DMS53 treated with DMSO at 0.1 percent for 48 hours (cell line): ENCODE results near the gene SEL1L2.
A peak's percentile ranks its signal among the peaks of the same experiment; 100 is the strongest.

Experiments
- DNase-seq: peaks from one replicate; lab custom pipeline; 2025; ENCODE audit not compliant: unreplicated experiment; lab: John Stamatoyannopoulos, UW

Gene SEL1L2

GRCh38 chr20:13865791-13866351 is 124.5 kb downstream of the SEL1L2 start:
- no peak for DNase-seq

DNA sequence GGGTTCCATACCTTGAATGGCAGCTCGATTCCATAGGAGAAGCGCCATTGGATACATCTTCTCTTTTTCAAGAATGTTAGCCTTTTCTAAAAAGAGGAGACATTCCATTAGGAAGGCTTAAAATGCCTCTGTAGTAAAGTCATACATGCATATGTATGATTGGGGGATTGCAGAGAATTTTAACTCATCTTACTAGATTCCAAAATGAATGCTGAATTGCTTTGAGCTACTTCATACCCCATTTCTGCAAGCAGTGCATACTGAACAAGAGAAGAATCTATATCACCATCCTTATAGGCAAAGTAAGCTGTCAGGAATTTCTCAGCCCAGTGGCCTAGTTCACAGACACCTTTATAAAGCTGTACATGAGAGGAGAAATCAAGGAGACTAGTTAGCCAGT is 125.3 kb downstream of the SEL1L2 start:
- no peak for DNase-seq

DNA sequence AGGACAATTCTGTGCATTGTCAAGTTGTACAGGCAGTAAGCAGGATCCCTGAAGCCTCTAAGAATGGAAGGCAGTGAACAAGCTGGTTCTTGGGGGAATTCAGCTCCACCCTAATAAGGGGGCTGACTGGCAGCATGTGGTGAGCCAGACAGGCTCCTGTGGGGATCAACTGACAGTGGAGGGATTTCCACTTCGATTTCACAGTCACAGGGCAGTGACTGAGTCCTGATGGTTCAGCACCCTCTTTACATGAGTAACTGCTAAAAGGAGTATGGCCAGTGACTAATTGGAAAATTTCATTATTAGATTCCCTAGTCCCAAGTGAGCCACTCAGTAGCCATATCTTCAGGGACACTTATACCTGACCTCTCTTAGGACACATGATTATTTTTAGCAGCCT is 127.2 kb downstream of the SEL1L2 start:
- no peak for DNase-seq

DNA sequence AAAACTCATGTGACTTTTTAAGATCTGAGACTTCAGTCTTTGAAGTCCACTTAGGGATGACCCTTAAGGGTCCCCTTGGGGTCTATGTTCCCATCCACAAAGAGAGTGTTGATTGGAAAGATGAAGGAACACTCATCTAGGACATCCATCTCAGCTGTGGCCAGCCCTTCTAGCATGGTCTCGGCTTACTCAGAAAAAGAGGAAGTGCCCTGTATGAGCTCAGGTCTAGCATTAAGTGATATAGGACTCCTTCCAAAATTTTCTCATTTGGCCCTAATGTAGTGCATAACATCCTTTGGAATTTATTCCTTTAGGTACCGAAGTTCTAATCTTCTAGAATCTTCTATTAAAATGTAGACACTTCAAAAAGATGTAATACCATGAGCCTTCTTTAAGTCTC is 128.2 kb downstream of the SEL1L2 start:
- no peak for DNase-seq

DNA sequence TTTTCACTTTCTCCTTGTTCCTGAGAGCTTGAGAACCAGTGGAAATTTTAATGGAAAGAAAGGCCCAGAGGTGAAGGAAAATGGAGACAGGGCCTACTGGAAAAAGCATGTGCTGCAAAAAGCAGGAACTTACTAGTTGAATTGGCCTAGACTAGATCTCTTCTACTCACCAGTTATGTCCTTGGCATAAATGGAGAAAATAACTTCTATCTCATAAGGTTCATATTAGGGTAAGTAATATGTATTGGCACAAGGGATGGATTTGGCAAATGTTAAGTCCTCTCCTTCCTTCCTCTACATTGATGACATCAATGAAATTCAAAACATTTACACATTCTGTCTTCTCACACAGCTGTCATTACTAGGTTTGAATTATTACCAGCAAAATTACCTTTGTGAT is 131.5 kb downstream of the SEL1L2 start:
- no peak for DNase-seq

DNA sequence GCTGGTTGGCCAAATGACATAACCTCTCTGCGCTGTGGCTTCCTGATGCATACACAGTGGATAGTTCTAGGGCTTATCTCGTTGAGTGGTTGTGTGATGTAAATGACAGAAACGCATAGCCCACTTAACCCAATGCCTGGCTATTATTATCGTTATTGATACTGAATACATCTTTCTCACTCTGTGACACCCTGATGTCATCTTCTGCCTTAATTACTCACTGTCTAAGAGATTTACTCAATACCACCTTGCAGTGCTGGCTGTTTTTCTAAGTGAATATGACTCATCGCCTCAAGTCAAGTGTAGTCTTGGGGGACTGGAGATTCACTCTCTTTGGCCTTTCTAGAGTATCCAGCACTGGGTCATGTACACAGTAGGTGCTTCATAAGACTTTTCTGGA is 132.0 kb downstream of the SEL1L2 start:
- DNase-seq: no peak

- no peak for DNase-seq
Measured at GRCh38 chr20:13857961-13858360, 132.5 kb downstream of the SEL1L2 start.

GRCh38 chr20:13857304-13857703 is 133.1 kb downstream of the SEL1L2 start:
- no peak for DNase-seq

DNA sequence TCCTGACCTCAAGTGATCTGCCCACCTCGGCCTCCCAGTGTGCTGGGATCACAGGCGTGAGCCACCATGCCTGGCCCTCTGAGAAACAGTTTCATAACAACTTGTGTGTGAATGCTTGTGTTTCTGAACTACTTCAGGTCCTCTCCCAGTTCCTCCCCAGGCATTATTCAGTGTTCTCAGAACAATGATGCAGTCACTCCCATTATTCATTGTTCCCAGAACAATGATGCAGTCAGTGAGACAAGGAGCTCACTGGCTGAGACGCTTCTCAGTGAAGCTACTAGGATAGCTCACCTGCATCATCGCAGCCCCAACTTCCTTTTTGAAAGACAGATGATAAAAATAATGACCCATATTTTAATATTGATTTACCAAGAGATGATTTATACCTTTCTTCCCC is 134.1 kb downstream of the SEL1L2 start:
- DNase-seq: no peak

DNA sequence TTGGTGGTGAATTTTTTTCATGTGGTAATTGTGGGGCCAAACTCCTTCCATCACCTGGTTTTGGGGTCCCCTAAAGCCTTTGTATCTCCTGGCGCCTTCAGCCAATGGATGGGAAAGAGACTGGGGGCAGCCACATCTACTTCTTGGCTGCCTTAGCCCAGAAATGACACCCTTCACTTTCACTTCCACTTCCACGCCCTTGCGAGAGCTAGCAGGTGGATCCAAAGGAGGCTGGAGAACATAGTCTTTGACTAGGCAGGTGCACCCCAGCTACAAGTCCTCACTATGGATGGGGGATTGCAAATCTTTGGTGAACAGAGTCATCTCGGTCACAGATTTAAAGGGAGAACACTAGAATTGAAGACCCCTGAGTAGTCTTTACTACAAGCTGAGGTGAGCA is 134.8 kb downstream of the SEL1L2 start:
- DNase-seq: no peak

GRCh38 chr20:13852306-13852705 is 138.1 kb downstream of the SEL1L2 start:
- DNase-seq: no peak

DNA sequence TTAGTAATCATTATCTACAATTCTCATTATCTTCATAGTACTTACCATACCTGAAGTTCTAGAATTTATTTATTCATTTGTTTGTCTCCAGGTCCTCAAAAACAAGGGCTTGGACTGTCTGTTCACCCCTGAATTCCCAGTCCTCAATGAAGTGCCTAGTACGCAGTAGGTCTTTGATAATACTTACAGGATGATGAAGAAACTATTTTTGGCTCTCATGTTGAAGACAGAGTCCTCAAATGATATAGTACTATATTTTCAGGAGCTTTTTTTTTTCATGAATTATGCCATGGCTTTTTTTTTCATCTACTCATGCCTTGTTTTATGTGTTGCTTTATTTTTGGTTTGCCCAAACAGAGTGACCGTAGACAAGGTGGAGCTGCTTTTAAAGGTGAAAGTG is 139.1 kb downstream of the SEL1L2 start:
- DNase-seq: no peak

DNA sequence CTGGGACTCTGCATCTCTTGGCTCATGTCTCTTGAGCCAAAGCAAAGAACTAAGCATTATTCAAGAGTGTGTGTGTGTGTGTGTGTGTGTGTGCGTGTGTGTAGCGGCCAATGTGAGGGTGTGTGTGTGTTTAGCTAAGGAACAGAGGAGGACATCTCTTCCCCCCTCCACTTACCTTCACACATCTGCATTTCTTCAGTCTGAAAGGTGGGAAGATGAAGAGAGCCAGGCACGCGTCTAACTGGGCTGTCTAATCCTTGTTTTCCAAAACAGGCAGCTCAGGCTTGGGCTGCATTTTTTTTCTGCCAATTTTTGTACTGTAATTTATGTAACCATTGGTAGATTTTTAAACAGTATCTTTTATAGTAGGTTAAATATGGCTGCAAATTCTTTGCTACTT is 146.1 kb downstream of the SEL1L2 start:
- no peak for DNase-seq

DNA sequence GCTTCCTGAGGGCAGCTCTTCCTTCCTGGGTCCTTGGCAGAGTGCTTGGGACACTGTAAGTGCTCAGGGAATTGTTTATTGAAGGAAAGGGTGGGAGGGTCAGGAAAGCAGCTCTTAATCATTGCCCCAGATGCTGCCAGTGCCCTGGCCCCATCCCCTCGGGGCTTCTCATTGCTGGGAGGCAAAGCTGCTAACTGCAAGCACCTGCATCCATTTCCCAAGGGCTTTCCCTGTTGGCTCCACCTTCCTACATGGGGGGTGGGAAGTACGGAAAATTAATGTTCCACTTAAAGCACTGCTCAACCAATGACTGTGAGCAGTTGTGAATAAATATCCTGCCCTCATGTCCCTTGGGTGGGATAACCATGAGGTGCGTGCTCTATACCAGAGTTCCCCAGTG is 149.2 kb downstream of the SEL1L2 start:
- no peak for DNase-seq

DNA sequence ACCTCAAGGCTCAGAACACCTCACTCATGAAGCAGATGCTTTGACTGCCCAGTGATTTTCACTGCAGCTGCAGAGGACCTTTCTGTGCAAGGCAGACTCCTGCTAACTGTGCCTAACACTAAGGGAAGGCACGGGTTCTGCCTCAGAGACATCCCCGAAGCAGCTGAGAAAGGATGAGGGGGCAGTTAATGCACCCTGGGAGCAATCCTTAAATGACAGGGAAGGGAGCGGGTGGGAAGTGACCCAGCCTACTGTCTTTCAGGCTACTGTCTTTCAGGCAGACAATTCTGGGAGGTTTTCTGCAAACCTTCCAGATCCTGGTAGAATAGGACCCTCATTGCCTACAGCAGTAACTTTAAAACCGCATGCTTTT is 150.3 kb downstream of the SEL1L2 start:
- DNase-seq: no peak

GRCh38 chr20:13839421-13840092 is 150.9 kb downstream of the SEL1L2 start:
- no peak for DNase-seq

DNA sequence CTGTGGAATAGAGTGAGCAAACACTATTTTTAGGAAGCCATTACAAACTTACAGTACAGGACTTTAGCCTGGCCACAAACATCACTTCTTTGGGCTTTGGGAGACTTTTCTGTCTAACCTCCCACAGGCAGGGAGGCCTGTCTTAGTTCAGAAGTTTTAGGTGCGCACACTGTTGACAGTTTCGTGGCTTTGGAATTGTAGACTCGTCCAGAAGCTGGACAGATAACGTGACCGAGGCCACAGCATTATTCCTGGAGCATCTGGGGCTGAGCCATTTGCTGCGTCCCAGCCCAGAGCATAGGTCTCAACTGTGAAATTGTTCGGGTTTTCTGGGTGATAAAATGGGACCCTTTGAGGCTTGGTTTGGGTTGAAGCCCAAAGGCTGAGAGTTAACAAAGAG is 151.8 kb downstream of the SEL1L2 start:
- DNase-seq: no peak

DNA sequence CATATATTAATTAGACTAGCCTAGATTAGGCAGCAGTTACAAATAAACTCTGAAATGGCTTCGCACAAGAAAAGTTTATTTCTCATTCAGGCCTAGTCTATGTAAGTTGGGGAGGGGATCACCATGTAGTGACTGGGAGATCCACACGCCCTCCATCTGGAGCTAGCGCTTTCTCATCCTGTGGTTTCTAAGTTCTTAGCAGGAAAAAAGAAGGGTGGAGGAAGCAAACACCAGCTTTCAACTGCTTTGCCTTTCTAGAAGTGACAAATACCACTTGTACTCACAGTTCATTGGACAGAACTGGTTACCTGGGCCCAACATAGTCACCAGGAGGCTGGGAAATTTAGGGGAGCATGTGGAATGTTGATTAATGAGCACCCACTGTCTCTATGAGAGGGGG is 158.9 kb downstream of the SEL1L2 start:
- DNase-seq: no peak

- no peak for DNase-seq
Measured at GRCh38 chr20:13825465-13825864, 164.9 kb downstream of the SEL1L2 start.

DNA sequence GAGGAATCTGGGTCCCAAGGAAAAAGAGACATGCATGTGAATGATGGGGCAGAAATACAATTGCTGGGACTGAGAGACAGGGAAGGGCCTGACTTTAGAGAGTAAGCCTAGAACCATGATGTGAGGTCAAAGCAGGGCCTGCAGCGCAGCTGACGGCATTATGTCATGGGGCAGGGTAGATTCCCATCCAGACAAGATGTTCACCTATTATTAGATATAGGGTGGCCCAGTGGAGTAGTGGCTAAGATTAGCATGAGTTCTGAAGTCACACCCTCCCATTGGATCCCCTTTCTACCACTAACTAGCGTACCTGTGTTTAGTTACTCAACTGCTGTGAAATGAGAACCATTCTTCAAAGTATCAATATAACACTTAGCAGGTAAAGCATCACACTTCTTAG is 166.0 kb downstream of the SEL1L2 start:
- DNase-seq: no peak

GRCh38 chr20:13822459-13822858 is 168.0 kb downstream of the SEL1L2 start:
- no peak for DNase-seq

DNA sequence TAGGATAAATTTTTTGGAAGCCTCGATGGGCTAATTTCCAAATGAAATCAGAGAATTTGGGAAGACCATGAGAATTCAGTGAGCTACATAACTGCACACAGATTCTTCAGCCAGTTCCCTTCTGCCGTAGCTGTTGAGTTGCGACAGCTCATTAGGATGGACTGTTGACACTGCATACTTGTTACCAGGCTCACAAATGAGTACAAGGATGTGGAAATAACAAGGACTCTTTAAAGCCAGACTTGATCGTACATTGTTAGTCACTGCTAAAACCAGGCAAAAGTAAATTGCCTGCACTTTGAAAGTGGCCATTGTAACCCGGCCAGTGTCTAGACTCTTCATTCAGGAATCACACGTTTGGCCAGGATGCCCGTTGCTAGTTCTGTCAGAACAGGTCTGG is 168.5 kb downstream of the SEL1L2 start:
- DNase-seq: no peak

- DNase-seq: peak; percentile 84
Measured at GRCh38 chr20:13819885-13820645, 170.3 kb downstream of the SEL1L2 start.
